DMS53 (cell line): ENCODE measurements around the gene ATRNL1.

Experiments
- DNase-seq: peaks from one replicate; lab custom pipeline; 2025; lab: John Stamatoyannopoulos, UW

Gene ATRNL1

DNA sequence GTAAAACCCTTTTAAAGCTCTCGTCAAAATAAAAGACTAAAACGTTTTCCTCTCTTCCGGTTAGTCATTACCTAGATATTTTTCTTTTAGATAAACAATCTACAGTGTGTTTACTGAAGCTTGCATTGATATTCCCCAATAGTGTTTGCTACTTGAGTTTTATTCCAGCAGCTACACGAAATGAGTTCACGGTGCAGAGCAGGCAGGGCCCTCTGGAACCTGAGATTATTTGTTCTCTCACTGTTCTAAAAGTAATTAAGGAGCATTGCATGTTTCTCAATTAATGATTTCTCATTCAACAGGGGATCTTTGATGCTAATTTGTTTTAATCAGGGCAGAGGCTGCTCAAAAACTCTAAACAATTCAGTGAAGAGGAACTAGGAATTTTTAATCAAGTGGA, 860.1 kb downstream of the ATRNL1 start:
- DNase-seq, result no peak

DNA sequence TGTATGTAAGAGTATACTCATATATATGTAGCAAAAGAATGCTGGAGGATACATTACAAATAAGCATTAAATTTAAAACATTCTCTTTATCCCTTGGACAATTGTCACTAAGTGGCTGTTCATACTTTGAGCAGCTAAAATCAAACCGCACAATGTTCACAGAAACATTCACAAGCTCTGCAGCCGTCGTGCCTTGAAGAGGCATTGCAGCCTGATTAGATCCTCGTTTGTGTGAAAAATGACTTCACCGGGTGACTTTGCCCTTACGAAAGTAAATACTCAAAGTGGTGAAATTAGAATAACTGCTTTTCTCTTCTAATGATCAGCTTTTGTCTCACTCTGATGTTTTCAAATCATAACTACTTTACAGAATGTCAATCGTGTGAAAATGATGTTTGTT, 860.8 kb downstream of the ATRNL1 start:
- DNase-seq, result no peak

DNA sequence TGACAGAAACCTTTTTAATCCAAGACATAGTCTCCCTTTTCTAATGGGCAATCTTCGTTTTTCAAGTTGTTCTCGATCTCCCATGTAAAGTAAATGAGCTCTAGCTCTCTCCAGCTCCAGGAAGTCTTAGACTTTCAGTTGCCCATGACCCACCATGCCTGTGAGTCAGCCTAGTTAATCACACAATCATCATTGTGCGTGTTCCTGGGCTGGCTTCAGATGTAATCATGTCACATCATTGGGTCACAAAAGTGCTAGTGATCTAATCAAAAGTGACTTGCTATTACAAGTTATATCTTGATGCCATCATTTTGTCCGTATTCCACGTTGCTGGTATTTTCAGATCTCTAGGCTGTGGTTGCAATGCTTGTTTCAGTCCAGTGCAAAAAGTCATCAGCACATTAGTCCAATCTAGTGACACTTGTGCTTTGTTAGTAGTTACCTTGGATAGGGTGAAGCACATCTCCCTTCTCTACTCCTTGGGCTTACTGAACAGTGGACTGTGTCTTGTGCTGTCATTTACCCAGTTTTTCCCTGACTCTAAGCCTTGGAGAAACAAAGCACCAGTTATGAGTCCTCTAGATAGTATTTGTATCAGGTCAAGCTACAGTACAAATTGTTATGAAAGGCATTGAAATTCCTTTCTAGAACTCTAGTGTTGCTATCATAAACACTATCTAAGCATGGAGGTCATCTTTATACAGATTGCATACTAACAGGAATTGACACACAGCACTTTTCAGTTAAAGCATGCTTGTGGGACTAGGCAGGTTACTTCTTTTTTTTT, 863.3 kb downstream of the ATRNL1 start:
- DNase-seq, result peak; percentile 11

DNA sequence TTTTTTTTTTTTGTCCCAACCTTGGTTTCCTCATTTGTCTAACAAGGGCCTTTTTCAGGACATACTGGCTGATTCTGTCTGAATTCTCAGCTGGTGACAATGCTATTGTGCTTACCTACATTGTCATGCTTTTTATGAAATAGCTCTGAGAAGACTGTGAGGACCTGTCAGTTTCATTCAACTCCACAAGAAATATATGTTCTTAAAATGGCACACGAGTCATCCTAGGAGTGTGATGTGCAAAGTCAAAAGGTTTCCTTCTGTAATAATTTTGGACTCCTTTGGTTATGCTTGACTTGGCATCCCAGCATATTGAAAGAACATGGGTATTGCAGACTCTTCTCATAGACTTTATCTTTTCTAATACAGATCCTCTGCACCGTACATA, 863.8 kb downstream of the ATRNL1 start:
- DNase-seq, result no peak

DNA sequence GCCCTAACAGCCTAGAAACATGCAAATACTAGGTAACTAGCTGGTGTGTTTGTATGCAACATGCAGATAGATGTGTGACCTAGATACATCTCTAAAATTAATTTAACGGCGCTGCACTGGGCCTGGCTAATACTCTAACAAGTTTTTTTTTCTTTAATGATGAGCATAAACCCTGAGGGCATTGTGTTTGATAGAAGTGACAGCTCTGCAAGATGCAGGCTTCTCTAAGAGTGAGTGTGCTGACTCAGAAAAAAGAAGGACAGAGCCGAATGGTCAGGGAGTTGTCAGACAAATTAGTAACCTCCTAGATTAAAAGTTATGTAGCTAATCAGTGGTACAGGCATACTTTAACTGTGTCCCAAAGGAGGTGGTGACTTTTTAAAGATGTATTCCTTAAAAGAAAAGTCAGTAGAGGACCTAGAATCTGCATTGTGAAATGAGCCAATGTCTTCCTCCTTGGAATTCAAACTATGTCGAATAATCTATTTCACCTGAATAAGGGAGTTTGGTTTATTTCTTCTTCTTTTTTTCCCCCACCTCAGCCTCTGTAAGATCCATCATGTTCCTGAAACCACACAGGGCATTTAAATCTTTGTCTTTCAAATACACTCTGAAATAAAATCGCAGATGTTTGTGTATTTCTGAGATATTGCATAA, 864.7 kb downstream of the ATRNL1 start:
- no peak for DNase-seq

DNA sequence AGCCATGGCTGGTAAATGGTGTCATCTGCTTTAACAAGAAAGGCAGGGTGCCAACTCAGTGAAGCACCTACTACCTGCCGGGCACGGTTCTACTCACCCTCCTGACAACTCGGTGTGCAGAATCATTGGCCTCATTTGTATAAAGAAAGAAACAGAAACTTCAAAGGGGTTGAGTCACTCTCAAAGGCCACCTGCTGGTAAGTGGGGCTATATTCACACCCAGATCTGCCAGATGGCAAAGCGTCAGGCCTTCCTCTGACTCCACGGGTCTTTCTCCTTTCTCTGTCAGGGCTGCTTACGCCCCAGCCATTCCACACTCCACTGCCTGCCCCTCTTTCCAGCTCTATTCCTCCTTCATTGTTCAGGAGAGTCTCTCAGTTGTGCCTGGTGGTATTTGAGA, 870.7 kb downstream of the ATRNL1 start:
- peak; percentile 80 for DNase-seq

DNA sequence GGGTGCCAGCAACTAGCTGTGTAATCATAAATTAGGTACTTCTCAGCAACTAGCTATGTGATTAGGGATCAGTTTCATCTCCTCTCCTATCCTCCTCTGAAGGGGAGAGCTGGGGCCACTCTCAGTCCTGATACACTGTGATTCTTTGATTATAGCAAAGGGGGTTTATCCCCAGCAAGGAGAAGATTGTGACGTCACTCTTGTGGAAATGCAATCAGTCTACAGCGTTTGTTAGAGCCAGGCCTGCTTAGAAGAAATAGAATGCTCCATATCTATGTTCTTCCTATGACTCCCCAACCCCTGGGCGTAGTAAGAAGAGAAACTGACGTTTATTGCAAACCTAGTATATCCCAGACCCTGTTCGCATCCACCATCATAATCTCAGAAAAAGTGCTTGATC, 871.7 kb downstream of the ATRNL1 start:
- no peak for DNase-seq

DNA sequence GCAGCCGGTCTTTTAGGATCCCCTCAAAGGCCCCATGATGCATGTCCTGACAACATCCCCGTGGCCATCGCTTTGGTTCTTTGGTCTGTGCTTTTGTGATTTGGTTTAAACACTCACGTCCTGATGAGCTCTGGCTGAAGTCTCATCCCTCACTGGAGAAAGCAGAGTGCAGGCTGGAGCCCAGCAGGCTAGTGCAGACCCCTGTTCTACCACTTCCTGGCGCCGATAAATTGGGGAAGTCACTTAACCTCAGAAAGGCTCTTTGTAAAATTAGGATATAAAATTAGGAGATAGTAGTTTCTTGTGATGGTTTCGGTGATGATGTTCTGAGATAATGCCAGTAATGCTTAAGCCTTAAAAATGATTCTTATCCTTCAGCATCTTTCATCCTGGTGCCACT, 872.2 kb downstream of the ATRNL1 start:
- no peak for DNase-seq

DNA sequence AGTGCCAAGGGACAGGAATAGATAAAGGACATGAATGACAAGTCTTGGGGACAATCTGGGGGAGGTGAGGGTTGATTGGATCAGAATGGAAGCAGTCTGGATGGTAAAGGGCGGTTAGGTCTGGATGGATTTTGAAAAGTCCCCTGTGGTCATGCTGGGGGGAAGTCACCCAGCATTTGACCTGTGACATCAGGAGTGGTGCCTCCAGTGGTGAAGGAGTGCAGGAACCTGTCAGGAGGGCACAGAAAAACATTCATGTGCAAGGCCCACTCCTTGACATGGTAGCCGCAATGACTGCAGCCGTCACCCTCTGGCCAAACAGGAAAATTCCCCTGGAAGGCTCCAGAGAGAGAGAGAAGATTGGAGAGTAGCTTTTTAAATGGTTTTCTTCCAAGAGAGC, 875.1 kb downstream of the ATRNL1 start:
- peak; percentile 14 for DNase-seq

DNA sequence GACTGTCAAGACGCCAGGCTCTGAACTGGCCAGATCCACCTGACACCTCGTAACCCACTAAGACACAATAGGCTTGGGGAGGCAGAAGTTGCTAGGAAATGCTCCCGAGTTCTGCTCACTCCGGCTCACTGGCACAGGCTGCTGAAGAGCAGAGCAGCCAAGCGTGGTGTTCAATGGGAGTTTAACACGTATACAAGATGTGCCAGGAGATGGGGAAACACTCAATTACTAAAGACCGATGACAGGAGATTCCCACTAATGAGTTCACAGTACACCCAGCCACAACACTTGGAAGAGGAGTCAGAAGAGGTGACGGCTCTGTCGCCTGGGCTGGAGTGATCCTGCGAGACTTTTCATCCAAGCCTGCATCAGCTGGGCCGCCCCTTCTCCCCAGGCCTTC, 876.4 kb downstream of the ATRNL1 start:
- DNase-seq, result peak; percentile 18

DNA sequence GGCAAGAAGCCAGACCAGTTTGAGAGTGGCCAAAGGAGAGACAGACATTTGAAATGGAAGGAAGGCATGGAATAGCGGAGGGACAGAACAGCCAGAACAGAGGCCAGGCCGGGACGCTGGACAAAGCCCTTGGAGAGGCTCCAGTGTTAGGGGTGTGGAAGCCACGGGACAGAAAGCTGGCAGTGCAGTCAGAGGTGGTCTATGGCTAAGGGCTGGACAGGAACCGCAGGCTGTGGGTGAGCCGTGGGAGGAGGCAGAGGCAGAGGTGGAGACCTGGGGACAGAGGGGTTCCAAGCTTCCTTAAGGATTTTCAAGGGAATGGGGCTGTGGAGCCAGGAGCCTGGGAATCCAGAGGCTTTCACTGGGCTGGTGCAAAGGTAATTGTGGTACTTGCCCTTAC, 878.8 kb downstream of the ATRNL1 start:
- DNase-seq, result no peak

DNA sequence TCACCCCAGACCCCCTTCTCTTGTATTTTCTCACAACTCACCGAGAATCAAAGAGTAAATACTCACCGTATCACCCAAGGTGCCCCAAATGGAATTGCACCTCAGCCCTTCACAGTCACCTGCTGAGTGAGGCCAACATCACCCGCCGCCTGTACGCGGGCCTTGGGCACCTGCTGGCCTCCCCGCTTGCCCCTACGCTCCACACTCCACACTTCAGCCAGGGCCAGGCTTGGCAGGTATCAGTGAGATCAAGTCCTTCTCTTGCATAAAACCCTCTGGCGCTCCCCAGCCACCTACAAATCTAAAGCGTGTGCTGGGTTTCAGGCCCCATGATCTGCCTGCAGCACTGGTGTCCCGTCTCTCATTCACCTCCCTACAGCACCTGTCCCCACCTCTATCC, 879.3 kb downstream of the ATRNL1 start:
- DNase-seq, result no peak

DNA sequence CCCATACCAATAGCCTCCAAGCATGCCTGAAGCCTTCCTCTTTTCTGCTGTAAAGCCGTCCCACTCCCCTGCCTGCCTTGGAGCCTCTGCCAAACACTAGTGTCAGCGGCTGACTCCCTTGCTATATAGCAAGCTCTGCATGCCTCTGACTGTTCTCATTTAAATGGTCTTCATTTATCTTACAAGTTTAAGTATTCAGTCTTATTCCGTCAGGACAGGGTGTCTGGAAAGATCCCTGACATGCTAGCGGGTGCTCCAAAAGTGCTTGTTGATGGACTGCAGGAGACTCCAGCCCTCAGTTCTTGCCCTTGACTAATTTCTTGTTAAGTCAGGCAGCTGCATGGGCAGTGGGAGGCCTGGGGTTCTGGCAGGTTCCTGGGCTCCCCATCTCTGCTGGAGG, 881.2 kb downstream of the ATRNL1 start:
- no peak for DNase-seq

DNA sequence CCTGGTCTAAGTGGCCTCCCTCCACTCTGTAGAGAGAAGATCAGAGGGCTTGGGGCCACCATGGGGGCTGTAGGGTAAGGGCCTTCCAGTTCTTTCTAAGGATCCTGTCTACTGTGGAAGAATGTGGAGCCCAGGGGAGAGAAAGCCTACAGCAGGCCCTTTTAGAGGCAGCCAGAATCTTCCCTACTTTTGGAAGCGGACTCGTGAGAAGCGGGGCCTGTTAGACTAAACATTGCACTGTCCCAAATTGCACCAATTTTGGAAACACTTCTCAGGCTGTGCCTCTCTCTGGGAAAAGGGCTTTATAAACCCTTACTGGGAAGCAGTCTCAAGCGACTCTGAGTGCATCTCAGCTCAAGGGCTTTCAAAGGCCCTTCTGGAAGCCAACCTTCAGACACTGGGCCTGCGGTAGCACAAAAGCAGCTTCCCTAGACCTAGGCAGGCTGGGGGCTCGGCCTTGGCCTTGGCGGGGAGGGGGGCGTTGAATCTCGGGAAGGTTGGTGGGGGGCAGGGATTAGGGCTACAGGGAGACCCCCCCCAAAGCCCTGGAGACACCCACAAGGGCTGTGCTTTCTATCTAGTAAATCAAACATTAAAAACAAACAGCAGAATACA, 881.8 kb downstream of the ATRNL1 start:
- DNase-seq, result no peak

DNA sequence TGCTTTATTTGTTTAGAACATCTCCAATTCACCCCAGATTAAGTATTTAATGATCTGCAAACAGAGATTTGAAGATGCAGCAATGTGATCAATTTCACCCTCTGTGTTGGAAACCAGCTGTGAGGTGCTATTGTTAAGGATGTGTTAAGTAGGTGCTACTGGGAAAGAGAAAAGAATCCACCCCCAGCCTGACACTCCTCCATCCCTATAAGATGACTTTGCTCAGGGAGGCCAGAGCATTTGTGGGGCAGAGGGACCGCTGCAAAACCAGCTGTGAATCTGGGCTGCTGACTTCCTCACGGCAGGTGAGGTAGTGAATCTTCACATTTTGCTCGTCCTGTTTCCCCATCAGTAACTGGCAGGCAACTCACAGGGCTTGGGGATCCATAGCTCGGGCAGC, 882.3 kb downstream of the ATRNL1 start:
- no peak for DNase-seq

DNA sequence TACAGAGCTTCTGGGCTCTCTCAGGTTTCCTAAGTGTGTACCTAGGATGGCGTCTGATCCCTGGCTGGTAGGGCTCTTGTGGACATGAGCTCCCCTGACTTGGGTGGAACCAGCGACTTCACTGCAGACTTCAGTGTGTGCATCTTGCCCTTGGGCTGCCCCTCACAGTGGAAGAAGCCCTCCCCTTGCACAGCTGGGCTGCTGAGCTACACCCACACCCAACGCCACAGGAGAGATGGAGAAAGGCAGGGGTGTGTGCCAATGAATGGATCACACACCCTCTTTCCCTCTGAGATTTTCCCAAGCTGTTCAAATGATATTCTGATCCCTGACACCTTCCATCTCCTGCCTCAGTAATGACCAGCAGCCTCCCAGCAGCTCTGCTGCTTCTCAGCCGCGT, 883.2 kb downstream of the ATRNL1 start:
- no peak for DNase-seq

DNA sequence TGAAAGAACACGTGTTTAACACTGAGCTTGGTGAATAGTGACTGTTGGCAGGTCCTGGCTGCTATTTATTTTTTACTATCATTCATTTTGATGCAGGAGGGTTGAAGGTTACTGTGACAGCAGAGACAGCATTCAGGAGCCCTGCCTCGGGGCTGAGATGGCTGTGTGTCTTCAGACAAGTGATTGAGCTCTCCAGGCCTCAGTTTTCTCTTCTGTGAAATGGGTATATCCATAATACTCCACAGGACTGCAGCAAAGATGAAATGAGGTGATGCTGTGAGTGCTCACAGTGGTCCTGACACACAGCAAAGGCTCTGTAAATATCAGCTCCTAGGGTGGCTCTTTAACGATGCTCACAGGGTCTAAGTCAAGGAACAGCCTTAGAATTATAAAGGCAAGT, 884.7 kb downstream of the ATRNL1 start:
- no peak for DNase-seq

DNA sequence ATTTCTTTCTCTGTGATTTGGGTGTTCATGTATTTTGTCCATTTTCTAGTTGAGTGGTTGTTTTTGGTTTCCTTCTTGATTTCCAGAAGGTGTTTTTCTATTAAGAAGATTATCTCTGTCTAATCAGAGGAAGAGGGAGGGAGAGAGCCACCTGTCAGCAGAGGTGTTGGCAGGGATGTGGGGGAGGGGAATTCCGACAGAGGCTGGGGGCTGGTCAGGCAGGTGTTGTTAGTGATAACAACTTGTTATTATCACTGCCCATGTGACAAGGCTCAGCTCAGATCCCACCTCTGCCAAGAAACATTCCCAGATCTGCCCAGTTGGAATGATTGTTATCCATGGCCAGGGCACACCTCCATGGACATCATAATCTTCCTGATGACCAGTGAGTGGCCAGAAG, 886.4 kb downstream of the ATRNL1 start:
- no peak for DNase-seq

DNA sequence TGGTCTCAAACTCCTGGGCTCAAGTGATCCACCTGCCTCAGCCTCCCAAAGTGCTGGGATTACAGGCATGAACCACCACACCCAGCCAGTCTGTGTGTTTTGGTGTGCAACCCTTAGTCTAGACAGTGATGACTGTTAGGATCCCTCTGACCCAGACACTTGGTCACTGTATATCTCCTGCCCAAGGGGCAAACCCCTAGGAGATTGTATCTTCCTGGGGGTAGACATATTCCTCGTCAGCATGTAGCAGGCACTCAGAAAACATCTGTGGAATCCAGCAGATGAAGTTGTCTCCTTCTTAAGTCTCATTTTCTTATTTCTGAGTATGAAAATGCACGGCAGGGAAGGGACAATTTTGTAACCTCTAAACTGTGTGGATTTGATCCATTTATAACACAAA, 887.3 kb downstream of the ATRNL1 start:
- no peak for DNase-seq

DNA sequence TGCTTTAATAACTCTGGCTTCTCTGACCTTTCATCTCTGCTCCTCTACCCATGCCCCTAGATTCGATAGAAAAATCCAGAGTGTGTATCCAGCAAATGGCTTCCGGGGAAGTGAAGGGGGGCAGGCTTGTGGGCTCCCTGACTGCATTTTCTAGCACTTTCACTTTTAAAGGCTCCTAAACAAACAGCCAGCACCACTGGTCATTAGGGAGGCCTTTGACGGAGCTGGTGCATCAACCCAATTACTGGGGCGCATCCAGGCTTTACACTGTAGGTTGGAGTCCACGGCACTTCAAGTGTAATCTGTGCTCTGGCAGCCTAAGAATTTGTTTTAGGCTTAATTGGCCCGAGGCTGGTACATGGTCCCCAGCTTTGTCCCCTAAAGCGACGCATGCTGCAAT, 887.9 kb downstream of the ATRNL1 start:
- no peak for DNase-seq

DNA sequence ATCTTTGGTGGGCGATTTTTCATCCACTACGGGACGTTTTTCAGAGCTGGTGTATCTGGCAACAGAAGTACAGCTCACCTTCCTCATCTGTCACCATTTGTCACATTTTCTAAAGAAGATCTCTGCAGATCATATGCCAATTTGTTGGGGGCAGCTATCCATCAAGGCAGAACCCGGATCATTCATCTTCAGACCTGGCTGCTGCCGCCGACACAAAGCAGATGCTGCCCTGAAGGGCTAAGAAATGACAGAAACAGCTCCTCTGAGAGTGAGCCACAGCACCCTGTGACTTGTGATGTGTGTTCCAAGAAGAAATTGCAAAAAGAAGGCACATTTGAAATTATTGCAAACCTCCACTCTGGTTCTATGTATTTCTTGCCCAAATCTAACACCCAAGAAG, 888.9 kb downstream of the ATRNL1 start:
- DNase-seq, result no peak

DNA sequence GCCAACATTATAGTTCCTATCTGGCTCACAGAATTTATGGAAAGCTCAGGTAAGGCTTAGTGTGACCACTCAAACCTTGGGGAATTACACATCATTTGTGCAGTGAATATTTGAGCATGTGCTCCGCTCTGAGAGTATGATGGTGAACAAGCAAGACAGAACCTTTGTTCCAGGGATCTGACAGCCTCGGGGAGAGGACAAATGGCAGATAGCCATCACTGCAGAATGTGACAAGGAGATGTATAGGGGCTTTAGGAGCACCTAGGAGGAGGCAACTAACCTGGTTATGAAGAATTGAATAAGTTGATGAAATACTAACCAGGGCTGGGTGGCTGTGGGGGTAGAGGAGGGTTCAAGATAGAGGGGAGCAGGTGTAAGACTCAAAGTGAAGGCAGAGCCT, 889.4 kb downstream of the ATRNL1 start:
- no peak for DNase-seq

DNA sequence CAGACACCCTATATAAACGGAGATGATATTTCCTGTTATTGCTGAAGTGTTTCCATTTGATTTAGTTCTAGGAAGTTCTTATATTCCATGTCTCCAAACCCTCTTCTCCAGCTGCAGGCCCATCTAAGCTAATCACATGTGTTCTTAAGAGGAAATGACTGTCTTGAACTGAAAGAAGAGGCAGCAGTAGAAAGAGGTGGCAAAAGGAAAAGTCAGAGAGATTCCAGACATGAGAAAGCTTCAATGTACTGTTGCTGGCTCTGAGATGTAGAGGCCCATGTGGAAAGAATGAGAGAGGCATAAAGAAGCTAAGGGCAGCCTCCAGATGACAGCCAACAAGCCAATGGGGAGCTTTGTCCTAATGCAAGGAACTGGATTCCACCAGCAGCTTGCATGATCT, 892.6 kb downstream of the ATRNL1 start:
- no peak for DNase-seq

DNA sequence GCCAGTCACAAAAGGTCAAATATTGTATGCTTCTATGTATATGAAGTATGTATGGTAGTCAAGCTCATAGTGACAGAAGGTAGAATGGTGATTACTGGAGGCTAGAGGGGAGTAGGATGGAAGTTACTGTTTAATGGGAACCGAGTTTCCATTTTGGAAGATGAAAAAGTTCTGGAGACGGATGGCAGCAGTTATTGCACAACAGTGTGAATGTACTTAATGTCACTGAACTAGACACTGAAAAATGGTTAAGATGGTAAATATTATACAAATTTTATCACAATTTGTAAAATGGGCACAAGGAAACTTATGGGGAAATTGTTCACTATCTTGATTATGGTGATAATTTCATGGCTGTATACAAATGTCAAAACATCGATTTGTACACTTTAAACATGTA, 895.2 kb downstream of the ATRNL1 start:
- DNase-seq, result no peak
